C4-2B (cell line): ENCODE results near the gene CYSRT1.

Experiments used
- H3K27ac ChIP-seq: fragments of 450-650 bp; 2 replicates; pipeline ENCODE4 v1.5.1; 2017
- CTCF ChIP-seq: fragments of 450-650 bp; conservative IDR thresholded peaks from 2 replicates; pipeline ENCODE4 v1.5.1; 2017; ENCODE audit warnings: mild to moderate bottlenecking
- ZFX ChIP-seq: fragments of 450-650 bp; IDR thresholded peaks from 2 replicates; pipeline ENCODE4 v1.6.1; 2017

The CYSRT1 gene

GRCh38 chr9:137192859-137193258 lies 32.1 kb upstream of the CYSRT1 start:
- TF ChIP-seq CTCF (no peak), ZFX (no peak)
- H3K27ac ChIP-seq, result peak overlapping the region; percentile 85

GRCh38 chr9:137193771-137194170 lies 31.2 kb upstream of the CYSRT1 start:
- no peak for TF ChIP-seq ZFX
- no peak for TF ChIP-seq CTCF
- peak overlapping the region; percentile 85 for H3K27ac ChIP-seq

GRCh38 chr9:137194388-137194787 lies 30.6 kb upstream of the CYSRT1 start:
- TF ChIP-seq ZFX, result no peak
- TF ChIP-seq CTCF, result no peak
- H3K27ac ChIP-seq, result peak overlapping the region; percentile 85

- TF ChIP-seq ZFX (no peak), CTCF (no peak)
- peak overlapping the region; percentile 85 for H3K27ac ChIP-seq
Observed at GRCh38 chr9:137194909-137195308, 30.1 kb upstream of the CYSRT1 start.

- H3K27ac ChIP-seq, result peak overlapping the region; percentile 85
- TF ChIP-seq ZFX, result no peak
- TF ChIP-seq CTCF, result no peak
Observed at GRCh38 chr9:137195525-137196220, 29.3 kb upstream of the CYSRT1 start.

GRCh38 chr9:137198051-137198901 lies 26.7 kb upstream of the CYSRT1 start:
- TF ChIP-seq CTCF, result no peak
- no peak for TF ChIP-seq ZFX
- H3K27ac ChIP-seq, result peak overlapping the region; percentile 85

- H3K27ac ChIP-seq, result peak overlapping the region; percentile 85
- no peak for TF ChIP-seq CTCF
- TF ChIP-seq ZFX, result peak; percentile 17; the same call in 1 of the 2 replicates
Observed at GRCh38 chr9:137198902-137199283, 26.1 kb upstream of the CYSRT1 start.
